GM19328 (cell line): Measurements from ENCODE around the gene FBXO21.

Source experiments
- ATAC-seq: cut with Tn5 transposase; IDR thresholded peaks from one replicate; pipeline ENCODE4 v1.9.1; 2021; ENCODE audit warnings: mild to moderate bottlenecking, moderate library complexity; ENCODE audit not compliant: unreplicated experiment

Gene FBXO21

DNA sequence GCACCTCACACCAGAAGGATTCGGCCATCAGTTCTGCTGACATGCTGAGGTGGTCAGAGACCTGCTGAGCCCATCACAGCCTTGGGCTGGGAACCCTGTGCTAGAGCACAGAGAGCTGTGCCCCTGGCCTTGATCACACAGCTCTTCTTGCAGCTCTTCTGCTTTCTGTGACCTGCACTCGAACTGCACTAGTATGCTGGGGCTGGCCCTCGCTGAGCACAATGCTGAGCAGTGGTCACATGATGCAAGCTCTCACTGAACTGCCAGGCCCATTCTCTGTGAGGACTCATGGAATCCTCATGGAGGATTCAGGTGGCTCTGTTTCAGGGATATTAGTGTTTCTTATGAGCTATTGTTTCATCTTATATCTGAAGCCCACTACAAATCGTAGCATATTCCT is 22.5 kb downstream of the FBXO21 start:
- ATAC-seq = no peak

DNA sequence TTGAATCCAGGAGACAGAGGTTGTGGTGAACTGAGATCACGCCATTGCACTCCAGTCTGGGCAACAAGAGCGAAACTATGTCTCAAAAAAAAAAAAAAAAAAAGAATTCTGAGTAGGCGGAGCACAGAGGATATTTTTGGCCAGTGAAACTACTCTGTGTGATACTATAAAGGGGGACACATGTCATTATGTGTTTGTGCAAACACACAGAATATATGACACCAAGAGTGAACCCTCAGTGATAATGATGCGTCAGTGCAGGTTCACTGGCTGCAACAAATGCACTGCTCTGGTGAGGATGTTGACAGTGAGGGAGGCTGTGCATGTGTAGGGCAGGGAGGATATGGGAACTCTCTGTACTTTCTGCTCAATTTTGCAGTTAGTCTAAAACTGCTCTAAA is 24.2 kb downstream of the FBXO21 start:
- no peak for ATAC-seq

DNA sequence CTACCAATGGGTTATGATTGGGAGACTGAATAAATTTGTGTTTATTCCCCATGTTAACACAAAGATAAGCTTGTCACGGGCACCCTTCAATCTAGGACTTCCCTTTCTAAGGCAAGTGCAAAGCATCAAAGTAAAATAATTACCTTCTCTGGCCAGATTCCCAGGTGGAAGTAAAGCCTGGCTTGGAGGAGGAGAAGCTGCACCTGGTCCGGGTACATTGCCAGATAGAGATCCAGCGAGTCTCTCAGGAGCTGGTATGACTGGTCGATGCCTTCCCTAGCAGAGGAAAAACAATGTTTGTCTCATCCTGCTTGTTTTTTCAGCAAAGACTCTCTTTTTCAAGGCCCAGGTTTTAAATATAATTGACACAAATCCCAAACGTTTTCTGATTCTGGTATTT is 24.9 kb downstream of the FBXO21 start:
- no peak for ATAC-seq

DNA sequence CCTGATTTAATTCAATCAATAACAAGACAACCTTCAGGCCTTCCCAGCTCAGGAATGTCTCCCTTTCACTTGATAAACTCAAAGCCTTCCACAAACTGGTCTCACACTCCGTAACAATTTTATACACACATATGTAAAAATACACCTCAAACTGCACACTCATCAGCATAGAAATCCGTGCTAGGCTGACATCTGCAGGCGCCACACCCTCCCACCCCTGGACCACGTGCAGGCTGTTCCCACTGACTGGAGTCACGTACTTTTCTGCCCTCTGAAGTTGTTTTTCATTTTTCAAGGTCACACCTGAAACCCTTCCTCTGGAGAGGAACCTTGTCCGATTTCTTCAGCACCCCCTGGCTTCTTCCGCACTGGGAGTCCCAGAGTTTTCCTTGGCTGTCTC is 27.6 kb downstream of the FBXO21 start:
- no peak for ATAC-seq

DNA sequence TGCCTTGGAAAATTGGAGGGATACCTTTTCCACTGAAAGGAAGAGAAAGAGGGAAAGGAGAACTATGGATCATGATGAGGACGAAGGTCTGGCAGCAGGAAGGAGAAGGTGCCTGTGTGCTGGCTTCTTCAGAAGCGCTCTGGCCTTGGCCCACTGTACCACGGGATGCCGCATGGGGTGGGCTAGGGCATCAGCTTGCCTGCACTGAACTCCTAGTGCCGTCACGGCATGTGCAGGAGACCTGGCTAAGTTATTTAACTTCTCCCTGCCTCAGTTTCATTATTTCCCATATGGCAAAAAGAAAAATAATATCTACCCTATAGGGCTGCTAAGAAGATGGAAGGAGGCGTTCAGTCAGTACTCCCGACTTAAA is 28.1 kb downstream of the FBXO21 start:
- no peak for ATAC-seq

DNA sequence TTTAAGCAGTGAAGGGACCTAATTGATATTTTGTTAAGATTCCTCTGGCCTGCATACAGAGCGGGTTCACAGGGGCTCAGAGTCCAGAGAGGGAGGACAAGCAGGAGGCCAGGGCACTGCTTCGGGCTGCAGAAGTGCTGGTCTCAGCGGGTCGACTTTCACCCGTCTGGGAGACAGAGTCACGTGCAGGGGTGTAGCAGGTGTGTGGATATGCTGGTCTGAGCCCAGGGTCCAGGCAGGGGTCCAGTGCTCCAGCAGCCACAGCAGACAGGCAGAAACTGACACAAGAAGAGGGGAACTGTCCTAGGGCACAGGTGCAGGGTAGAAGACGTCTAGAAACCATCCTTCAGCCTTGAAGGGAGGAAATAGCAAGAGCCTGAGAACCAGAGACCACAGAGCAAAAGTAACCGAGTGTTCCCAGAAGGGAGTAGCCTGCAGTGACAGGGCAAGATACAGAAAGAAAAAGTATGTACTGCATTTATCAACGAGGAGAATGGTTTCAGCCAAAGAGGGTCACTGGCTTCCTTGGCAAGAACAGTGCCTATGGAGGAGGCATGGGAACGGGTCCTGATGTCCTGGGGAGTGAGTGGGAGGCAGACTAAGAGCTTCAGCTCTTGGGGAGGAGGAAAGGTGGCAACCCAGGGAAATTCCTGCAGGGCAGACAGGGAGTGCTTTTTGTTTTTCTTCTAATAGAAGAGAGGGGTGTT is 28.7 kb downstream of the FBXO21 start:
- no peak for ATAC-seq

DNA sequence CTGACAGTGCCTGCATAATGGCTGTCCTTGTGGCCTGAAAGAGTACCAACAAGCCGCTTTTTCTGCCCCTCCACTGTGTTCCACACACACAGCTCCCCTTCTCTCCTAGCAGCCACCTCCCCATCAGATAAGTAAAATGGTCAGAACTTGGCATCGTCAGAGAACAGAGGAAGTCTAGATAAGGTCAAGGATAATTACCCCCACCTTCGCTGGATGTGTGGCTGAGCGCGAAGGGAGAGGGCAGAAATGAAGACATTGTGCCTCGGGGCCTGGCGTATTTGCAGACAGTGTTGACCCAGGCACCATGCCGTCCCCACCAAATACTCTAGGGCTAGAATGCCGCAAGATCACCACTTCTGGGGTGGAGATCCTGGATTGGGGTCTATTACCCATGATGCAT is 30.6 kb downstream of the FBXO21 start:
- no peak for ATAC-seq

DNA sequence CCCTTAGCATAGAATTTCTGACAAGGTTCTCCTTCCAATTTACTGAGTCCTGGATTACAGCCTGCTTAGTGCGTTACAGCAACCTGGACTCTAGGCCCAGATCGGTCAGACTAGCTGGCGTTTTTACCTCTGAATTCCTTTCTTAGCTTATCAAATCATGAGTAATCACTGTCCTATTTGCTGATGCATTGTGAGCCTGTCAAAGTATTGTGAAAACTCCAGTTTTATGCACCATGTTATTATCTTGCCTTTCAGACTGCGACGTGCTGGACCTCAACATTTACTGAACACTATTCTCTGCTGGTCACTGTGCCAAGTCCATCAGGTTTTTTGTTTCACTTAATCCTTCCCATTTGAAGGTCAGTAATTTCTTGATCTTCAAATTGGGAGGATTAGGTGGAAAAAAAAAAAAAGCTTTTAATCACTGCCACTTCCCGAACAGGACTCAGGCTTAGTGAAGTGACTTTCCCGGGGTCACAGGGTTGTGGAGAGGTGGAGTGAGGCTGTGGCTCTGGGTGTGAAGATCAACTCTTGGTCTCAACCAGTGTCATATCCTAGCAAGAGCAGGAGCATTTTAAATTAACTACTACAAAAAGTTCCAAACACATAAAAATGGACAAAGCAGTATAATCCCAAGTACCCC is 31.2 kb downstream of the FBXO21 start:
- ATAC-seq = no peak

DNA sequence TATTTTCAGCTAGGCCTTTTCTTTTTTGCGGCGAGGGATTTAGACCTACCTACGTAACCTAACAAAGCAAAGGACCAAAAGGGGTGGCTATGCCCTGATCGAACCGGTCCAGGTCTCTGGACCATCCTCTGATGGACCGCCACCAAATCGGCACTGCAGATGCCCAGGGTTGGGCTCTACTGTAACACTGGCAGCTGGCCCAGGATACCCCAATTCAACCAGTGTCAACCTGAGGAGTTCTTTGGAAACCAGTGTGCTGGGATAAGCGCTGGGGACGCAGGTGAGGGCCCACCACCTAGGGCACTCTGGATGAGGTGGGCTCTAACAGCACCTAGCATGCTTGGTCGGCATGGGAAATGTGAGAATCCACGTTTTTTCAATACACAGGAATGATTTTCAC is 32.2 kb downstream of the FBXO21 start:
- ATAC-seq = no peak

DNA sequence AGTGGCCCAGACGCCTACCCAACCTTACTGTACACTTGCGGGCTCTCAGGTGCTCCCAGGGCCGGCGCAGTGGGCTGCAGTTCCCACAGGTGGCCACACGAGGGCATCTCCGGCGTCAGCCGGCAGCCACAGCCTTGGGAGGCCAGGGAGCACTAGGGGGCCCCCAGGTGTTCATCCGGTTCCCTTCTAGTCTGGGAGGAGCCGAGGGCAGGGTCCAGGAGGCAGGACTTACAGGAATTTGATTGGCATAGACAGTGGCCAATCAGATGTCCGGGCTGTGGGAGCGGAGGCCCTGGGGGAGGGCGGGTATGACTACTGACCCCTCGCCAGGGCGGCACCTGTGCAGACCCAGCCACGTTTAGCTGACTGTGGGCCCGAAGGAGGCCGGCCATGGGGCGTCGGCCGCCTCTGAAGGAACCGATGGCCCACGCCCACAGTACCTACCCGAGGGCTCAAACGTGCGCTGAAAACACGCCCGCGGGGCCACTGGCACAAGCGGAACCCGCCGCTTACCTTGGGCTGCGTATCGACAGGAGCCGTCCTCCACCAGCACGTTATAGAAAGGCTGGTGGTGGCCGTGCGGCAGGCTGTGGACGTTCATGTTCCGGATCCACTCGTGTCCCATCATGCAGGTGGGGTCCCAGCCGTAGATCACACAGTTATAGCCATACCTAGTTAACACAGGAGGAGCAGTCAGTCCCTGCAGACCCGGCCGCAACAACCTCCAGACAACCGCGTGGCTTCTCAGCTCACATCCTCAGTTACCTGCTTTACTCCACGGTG is 34.8 kb downstream of the FBXO21 start:
- peak; percentile 81 for ATAC-seq

DNA sequence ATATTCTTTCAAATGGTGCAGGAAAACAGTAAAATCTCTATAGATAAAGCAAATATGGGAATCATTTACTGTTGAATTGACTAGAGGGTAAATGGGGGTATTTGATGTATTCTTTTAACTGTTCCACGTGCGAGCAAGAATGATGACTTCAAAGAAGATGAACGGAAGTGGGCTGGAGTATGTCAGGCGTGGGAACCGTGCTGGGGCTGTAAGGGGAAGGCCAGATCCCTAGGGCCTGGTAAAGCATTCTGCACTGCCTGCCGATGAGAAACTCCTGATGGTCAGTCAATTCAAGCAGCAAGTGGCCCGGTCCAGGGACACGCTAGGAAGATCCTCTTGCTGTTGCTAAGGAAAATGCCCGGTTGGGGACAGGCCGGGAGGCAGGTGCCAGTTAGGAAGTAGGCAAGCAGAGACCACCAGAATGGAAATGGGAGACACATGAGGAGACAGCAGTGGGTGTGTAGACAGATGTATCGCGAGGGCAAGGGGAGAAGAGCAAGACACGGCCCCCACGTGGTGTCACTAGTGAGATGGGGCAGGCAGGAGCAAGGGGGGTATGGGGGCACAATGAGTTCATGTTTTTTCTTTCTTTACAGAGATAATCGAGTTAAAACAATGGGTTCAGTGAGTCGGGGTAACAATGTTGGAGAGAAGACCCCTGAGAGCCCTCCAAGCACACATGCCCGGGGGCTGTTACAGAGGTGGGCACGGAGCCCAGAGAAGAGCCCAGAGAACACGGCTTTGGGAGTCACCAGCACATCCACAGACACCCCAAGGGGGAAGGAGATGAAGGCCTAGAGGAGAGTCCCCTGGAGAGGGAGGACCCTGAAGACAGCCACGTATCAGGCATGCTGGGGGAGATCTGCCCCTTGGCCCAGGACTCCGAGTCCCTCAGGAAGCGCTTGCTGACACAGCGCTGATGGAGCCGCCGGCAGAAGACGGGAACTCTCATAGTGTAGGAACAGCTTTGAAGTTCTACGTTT is 37.2 kb downstream of the FBXO21 start:
- ATAC-seq = no peak

DNA sequence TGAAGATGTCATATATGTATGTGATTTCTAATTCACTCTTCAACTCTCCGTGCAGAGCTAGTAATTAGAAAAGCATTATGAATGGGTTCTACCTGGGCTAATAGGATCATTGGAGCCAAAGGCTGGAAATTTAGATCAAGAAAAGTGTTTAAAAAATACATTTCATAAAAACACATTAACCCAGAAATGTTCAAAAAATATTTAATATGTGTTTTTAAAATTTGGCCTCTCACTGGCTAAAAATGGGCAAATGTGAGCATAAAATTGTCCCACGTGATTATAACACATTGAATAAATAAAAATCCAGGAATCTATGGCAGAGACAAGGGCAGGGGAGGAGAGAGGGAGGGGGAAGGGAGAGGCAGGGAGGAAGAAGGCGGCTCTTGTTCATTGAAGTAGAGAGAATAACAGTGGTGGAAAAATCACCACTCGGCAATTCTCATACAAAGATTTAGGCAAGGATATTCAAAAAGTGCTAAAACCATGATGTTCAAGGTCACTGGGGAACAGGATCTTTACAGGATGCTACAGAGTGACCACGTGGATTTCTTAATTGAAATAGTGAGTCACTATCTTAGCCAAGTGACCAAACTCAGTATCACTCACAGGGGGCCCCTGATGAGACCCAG is 38.8 kb downstream of the FBXO21 start:
- no peak for ATAC-seq

DNA sequence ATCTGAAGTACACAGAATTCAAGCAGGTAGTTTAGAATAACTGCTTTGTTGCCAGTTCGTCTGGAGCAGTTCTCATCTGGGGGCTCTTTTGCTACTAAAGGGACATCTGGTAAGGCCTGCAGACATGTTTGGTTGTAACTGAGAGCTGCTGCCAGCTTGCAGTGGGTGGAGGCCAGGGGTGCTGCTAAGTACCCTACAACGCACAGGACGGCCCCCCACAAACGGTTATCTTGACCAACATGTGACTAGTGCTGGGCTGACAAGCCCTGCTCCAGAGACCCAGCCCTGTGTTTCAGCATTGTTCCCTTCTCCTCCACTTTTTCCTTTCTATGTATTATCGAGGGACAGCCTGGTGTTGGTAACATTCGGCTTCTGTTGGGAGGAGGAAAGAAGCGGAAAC is 40.8 kb downstream of the FBXO21 start:
- no peak for ATAC-seq

DNA sequence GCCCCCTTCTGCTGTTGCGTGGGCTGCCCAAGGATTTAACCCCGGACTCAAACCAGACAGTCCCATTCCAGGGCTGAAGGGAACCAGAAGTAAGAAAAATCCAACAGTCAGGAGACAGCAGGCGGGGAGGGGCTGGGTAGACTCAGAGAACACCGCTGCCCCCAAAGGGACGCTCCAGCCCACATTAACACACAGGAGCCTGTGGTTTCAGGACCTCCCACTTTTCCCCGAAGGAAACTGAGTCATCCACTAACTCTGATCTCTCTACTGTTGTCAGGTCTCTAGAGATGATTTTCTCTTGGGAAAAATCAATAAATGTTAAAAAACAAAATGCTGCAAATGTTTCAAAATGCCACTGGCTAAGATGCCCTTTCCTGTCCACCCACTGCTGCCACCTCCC is 41.6 kb downstream of the FBXO21 start:
- no peak for ATAC-seq

DNA sequence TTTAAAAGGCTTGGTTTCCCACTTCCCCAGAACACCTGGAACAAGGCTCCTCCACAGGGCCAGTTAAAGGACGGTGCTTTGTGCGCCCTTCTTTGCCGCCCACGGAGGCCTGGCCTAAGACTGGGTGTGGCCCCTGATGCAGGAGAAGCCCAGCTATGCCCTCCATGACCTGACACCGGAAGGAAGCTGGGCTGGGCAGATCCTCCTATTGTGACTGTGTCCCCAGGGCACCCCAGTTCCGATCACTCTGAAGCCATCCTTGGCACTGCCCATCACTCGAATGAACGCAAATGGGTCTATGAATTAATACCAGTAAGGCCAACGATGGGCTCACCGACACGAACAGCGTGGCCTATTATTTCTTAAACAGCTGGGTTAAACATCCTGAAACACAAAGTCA is 42.6 kb downstream of the FBXO21 start:
- no peak for ATAC-seq

DNA sequence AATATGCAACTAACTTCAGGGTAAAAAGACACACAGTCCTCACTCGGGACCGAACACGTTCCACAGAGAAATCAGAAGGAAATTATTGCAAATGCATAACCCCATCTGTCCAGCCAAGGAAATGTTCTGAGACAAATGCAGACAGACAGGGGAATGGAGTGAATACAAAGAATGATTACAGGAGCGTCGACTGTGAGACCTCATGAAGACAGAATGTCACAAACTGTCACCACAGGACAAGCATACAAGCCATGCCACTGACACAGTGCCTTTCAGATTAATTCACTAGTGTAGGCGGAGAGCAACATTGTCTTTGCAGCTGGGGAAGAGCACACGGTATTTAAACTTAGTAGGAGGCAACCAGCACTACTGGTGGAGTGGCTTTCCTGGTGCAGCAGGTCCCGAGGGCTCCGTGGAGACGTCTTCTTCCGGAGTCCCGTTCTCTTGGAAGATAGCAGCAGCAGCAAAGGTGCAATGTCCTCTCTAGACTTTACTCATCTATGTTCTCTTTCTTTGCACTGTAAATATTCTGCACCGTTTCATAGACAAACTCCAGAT is 44.6 kb downstream of the FBXO21 start:
- no peak for ATAC-seq

DNA sequence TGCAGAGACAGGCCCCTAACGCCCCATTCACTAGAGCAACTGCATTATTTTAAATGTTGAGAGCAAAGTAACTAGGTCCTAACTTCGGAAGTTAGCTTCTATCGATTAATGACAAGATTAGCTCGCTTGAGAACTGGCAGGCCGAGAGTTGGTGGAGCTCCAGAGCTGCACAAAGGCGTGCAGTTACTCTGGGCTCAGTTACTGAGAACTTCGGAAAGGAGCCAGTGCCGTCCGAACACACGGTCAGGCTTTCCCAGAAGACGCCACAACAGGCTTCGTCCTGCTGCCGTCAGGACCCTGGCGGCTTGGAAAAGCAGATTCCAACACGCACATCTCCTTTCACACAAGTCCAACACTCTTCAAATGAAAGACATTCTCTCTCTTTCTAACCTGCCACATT is 45.7 kb downstream of the FBXO21 start:
- ATAC-seq = no peak

DNA sequence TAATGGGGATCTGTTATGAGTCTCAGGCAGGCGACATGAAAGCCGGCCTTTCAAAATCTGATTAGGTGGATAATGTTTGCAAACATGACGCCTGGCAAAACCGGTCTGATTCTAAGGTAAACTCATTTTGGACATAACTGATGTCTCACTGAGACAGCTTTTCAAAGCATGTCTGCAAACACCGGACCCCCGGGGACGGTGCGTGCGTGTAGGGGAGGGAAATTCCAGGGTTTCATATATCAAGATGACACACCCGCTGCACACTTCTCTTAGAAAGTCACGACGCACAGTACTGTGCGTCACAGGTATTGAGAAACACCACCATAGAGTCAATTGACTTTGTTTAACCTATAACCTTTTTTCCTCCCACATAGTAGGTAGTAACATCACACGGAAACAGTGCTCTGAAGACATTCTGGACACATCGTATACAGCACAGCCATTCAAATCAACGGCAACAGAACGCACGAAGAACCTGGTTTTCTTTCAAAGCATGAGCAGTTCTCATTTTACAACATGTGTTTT is 47.2 kb downstream of the FBXO21 start:
- ATAC-seq = no peak

DNA sequence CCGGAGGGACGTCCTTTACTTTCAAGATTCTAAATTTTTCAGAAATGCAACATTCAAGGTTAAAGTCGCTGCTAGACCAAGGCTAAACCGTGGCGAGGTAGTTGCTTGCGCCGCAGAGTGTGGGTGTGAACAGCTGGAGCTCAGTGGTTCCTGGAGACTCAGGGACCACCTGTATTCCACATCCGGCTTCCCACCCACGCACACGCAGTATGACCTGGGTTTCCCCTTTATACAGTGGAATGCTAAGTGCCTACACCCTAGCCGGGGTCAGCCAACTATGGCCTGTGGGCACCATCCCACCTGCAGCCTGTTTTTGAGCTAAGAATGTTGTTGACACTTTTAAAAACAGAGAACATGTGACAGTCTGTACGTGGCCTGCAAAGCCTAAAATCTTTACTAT is 48.2 kb downstream of the FBXO21 start:
- no peak for ATAC-seq
